ENCODE data around the gene POU3F1.

Gene POU3F1

DNA sequence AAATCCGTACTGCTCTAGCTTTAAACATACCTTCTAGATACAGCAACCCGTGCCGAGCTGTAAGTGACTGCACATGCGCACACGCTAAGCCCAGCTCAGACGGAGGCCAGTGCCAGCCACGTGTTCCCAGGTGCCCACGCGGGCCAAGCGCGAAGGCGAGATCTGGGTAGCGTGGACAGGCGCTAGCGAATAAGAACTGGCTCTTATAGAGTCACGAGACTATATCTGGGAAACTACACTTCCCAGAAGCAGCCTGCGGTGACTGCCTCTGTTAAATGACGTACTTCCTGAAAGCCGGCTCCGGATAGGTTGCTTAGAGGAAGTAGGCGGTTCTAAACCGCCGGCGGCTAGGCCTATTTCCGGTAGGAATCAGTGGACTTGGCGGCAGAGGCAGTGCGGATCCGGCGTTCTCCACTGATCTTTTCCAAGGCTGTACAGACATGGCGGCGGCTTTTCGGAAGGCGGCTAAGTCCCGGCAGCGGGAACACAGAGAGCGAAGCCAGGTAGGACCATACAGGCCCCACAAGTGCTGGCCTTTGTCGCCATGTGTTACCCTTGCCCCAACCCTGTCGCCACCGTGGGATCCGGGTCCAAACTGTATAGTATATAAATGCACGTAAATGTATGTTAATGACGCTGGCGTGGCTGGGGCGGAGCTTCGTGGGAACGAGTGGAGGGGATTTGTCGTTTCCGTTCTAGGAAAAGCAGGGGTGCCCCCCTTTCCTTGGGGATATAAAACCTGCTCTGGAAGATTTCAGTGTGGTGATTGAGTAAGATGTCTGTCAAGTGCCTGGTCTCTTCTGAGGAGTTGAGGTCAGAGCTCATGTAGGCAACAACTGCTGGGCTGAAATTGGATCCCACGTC lies 34.0 kb downstream of the POU3F1 start, which contains the start of gene UTP11:
Gene UTP11 (plus strand): TSS at position 372 of the 864 bp plus-strand sequence. CDS start 69 bp downstream, at position 441.
- H3K4me2 ChIP-seq (ENCODE audit: low read depth, low read length), result peak within 1 kb of the TSS; percentile 98
- no peak for TF ChIP-seq EZH2phosphoT487 (IDR thresholded peaks at IDR 0.05; ENCODE audit: low read length)
- TF ChIP-seq, protein P1, sequence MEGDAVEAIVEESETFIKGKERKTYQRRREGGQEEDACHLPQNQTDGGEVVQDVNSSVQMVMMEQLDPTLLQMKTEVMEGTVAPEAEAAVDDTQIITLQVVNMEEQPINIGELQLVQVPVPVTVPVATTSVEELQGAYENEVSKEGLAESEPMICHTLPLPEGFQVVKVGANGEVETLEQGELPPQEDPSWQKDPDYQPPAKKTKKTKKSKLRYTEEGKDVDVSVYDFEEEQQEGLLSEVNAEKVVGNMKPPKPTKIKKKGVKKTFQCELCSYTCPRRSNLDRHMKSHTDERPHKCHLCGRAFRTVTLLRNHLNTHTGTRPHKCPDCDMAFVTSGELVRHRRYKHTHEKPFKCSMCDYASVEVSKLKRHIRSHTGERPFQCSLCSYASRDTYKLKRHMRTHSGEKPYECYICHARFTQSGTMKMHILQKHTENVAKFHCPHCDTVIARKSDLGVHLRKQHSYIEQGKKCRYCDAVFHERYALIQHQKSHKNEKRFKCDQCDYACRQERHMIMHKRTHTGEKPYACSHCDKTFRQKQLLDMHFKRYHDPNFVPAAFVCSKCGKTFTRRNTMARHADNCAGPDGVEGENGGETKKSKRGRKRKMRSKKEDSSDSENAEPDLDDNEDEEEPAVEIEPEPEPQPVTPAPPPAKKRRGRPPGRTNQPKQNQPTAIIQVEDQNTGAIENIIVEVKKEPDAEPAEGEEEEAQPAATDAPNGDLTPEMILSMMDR (IDR thresholded peaks at IDR 0.05; ENCODE audit: low read length), result no peak
- no peak for TF ChIP-seq EZH2 (optimal IDR thresholded peaks at IDR 0.05; ENCODE audit: low read depth, low read length)
- no peaks in the 10 kb centered on the region for H4K20me1 ChIP-seq (ENCODE audit: insufficient read depth, low read length)
- peak within 1 kb of the TSS; percentile 90 for H2AFZ ChIP-seq (ENCODE audit: low read length)
- H3K4me3 ChIP-seq (ENCODE audit: low read length), result peak within 1 kb of the TSS; percentile 92
- H3K79me2 ChIP-seq (ENCODE audit: low read length), result peaks cover 51% of the 10 kb centered on the region
- peaks cover 14% of the 10 kb centered on the region for H3K4me1 ChIP-seq (ENCODE audit: low read length)
- peak within 1 kb of the TSS; percentile 75; the same call in 1 of the 2 replicates for H3K27ac ChIP-seq (ENCODE audit: low read length)
- no peaks in the 10 kb centered on the region for H3K36me3 ChIP-seq (replicated peaks; ENCODE audit: insufficient read depth, low read length)
- H3F3A ChIP-seq (ENCODE audit: insufficient read depth, low read length), result peaks cover 4% of the 10 kb centered on the region; the same call in 1 of the 2 replicates
- H3K9ac ChIP-seq (ENCODE audit: low read length), result peak within 1 kb of the TSS; percentile 94
- no peaks in the 10 kb centered on the region for H3K9me3 ChIP-seq (replicated peaks; ENCODE audit: insufficient read depth, low read length)
- peak; percentile 99 for DNase-seq
- H3K27me3 ChIP-seq (replicated peaks; ENCODE audit: insufficient read depth, low read length), result no peaks in the 10 kb centered on the region
- no peaks in the 10 kb centered on the region for H3K9me2 ChIP-seq (replicated peaks; ENCODE audit: insufficient read depth, low read length)

DNA sequence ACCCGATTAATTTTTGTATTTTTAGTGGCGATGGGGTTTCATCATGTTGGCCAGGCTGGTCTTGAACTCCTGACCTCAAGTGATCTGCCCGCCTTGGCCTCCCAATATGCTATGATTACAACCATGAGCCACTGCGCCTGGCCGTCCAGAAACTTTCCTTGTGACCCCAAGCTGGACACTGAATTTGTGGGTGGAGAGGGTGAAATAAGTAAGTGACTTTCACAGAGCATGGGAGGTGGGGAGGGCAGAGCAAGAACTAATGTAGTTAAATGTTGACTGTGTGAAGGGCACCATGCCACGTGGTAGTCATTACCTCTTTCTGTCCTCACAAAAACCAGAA lies 36.8 kb downstream of the POU3F1 start:
- Histone ChIP-seq H2AFZ (ENCODE audit: low read length) (no peak overlapping the region), H3K27ac (ENCODE audit: low read length) (no peak overlapping the region)

DNA sequence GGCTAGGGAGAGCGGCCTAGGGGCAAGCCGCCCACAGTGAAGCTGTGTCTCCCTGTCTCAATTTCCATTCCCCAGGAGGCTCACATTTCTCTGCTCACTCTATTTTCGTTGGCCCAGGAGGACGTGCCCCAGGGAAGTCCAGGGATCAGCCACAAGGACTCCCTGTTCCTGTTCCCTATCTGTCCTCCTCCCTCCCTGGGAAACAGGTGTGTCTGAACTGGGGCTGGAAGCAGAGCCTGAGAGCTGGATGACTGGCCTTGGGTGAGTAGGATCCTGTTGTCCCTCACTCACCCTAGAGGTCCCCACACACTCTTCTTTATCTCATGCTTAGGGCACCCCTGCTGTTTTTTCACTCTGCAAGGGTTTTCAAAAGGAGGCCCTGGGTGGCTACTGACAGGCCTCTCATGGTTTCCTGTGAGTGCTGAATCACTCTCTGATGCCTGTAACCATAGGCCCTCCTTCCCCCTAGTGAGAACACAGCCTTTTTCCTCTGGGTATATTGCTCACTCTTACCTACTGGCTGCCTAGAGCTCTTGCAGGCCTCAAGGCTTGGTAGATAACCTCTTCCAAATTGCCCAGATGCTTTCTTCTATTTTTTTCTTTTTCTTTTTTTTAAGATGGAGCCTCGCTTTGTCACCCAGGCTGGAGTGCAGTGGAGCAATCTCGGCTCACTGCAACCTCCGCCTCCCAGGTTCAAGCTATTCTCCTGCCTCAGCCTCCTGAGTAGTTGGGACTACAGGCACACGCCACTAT lies 37.3 kb downstream of the POU3F1 start:
- H4K20me1 ChIP-seq (ENCODE audit: insufficient read depth, low read length), result no peaks in the 10 kb centered on the region
- H3F3A ChIP-seq (ENCODE audit: insufficient read depth, low read length), result peaks cover 4% of the 10 kb centered on the region; the same call in 1 of the 2 replicates
- TF ChIP-seq, protein P1 (IDR thresholded peaks at IDR 0.05; ENCODE audit: low read length), result no peak
- TF ChIP-seq EZH2 (optimal IDR thresholded peaks at IDR 0.05; ENCODE audit: low read depth, low read length) (no peak), EZH2phosphoT487 (IDR thresholded peaks at IDR 0.05; ENCODE audit: low read length) (no peak)
- H3K9me2 ChIP-seq (replicated peaks; ENCODE audit: insufficient read depth, low read length), result no peaks in the 10 kb centered on the region
- peaks cover 6% of the 10 kb centered on the region for H3K27me3 ChIP-seq (replicated peaks; ENCODE audit: insufficient read depth, low read length)
- no peak for DNase-seq
- peaks cover 6% of the 10 kb centered on the region for H3K4me1 ChIP-seq (ENCODE audit: low read length)
- no peak overlapping the region for H3K27ac ChIP-seq (ENCODE audit: low read length)
- H2AFZ ChIP-seq (ENCODE audit: low read length), result 0 out of 2 replicates have a peak overlapping the region, but pooled peaks have one; percentile 6
- H3K9ac ChIP-seq (ENCODE audit: low read length), result no peak overlapping the region
- H3K4me3 ChIP-seq (ENCODE audit: low read length), result no peak overlapping the region
- H3K79me2 ChIP-seq (ENCODE audit: low read length), result peaks cover 17% of the 10 kb centered on the region
- no peak overlapping the region for H3K4me2 ChIP-seq (ENCODE audit: low read depth, low read length)
- H3K36me3 ChIP-seq (replicated peaks; ENCODE audit: insufficient read depth, low read length), result no peaks in the 10 kb centered on the region
- H3K9me3 ChIP-seq (replicated peaks; ENCODE audit: insufficient read depth, low read length), result no peaks in the 10 kb centered on the region

More for the DNA sequence above, 36.8 kb downstream of the POU3F1 start:
- Histone ChIP-seq H3K9me3 (replicated peaks; ENCODE audit: insufficient read depth, low read length) (no peaks in the 10 kb centered on the region), H3K4me3 (ENCODE audit: low read length) (no peak overlapping the region), H3F3A (ENCODE audit: insufficient read depth, low read length) (peaks cover 4% of the 10 kb centered on the region; the same call in 1 of the 2 replicates), H3K9me2 (replicated peaks; ENCODE audit: insufficient read depth, low read length) (no peaks in the 10 kb centered on the region), H3K79me2 (ENCODE audit: low read length) (peaks cover 23% of the 10 kb centered on the region), H4K20me1 (ENCODE audit: insufficient read depth, low read length) (no peaks in the 10 kb centered on the region), H3K4me1 (ENCODE audit: low read length) (peaks cover 8% of the 10 kb centered on the region), H3K4me2 (ENCODE audit: low read depth, low read length) (no peak overlapping the region), H3K27me3 (replicated peaks; ENCODE audit: insufficient read depth, low read length) (peaks cover under 1% of the 10 kb centered on the region; the same call in 1 of the 2 replicates), H3K36me3 (replicated peaks; ENCODE audit: insufficient read depth, low read length) (no peaks in the 10 kb centered on the region), H3K9ac (ENCODE audit: low read length) (no peak overlapping the region)
- TF ChIP-seq, protein P1 (IDR thresholded peaks at IDR 0.05; ENCODE audit: low read length), result no peak
- TF ChIP-seq EZH2phosphoT487 (IDR thresholded peaks at IDR 0.05; ENCODE audit: low read length), result no peak
- no peak for DNase-seq
